ENCODE measurements around the gene RNF112.

RNF112 gene

DNA sequence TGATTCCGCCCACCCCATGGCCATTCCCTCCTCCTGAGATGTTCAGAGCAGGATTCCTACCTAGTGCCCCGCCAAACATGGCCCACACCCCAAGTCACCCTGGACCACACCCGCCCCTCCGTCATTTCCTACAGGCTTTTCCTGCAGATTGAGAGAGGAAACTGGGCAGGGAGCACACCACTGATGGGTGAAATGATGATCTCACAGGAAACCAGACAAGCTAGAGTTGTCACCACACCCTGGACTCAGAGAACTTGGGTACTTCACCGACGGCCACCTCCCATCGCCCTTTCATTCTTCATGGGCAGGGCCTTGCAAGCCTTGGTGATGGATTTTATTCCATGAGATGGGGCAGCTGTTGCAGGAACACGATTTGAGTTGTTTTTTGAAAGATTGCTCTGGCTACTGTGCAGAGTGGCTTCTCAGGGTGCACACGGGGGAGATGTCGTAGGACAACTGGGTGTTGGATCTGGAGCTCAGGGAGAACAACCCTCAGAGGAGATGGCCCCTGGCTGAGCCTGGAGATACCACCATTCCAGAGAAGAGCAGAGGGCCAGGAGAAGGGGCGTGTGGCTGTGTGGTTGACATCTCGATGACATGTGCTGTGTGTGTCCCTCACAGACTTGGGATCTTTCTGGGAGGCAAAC lies 41.1 kb upstream of the RNF112 start:
- TF ChIP-seq CTCF (IDR thresholded peaks at IDR 0.05; ENCODE audit: insufficient read depth, low read depth, low read length, missing control alignments): no peak
- no peak overlapping the region for H3K4me3 ChIP-seq (ENCODE audit: low read depth, low read length)
- DNase-seq (ENCODE audit: low read depth): peak; percentile 45

GRCh38 chr17:19370493-19370960 lies 40.5 kb upstream of the RNF112 start:
- H3K4me3 ChIP-seq (ENCODE audit: low read depth, low read length): no peak overlapping the region
- DNase-seq (ENCODE audit: low read depth): peak; percentile 78
- TF ChIP-seq CTCF (IDR thresholded peaks at IDR 0.05; ENCODE audit: insufficient read depth, low read depth, low read length, missing control alignments): no peak

DNA sequence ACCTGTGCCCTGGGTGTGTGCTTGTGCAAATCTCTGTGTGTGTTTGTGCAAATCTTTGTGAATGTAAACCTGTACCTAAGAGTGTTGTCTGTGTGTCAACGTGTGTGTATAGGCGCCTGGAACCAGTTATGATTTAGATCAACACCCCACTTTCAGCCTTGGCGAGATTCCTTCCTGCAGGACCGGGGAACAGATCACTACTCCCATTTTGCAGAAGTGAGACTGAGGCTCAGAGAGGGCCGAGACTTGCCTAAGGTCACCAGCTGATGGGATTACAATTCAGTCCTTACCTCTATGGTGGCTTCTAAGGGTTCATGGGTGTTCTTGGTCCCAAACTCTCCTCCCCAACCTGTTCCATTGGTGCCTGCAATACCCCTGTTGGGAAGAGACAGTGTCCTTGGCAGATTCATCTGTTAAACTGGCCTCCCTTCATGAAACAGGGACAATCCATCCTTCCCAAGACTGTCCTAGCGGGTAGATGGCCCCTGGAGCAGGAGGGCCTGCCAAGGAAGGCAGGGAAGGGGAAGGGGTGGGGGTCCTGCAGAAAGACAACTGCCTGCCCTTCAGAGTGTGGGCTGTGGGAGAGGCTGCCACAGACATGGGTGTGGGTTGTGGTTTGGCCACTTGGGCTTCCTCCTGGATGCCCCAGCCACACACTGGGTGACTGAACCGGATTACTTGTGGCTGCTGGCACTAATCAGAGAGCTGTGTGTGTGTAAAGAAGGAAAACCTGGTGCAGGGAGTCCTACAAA lies 39.6 kb upstream of the RNF112 start:
- no peak overlapping the region for H3K4me3 ChIP-seq (ENCODE audit: low read depth, low read length)
- DNase-seq (ENCODE audit: low read depth): peak; percentile 24
- no peak for TF ChIP-seq CTCF (IDR thresholded peaks at IDR 0.05; ENCODE audit: insufficient read depth, low read depth, low read length, missing control alignments)

GRCh38 chr17:19372011-19372370 lies 39.0 kb upstream of the RNF112 start:
- H3K4me3 ChIP-seq (ENCODE audit: low read depth, low read length): no peak overlapping the region
- no peak for TF ChIP-seq CTCF (IDR thresholded peaks at IDR 0.05; ENCODE audit: insufficient read depth, low read depth, low read length, missing control alignments)
- no peak for DNase-seq (ENCODE audit: low read depth)

GRCh38 chr17:19372439-19372838 lies 38.6 kb upstream of the RNF112 start:
- TF ChIP-seq CTCF (IDR thresholded peaks at IDR 0.05; ENCODE audit: insufficient read depth, low read depth, low read length, missing control alignments): no peak
- DNase-seq (ENCODE audit: low read depth): no peak
- no peak overlapping the region for H3K4me3 ChIP-seq (ENCODE audit: low read depth, low read length)

- DNase-seq (ENCODE audit: low read depth): no peak
- no peak overlapping the region for H3K4me3 ChIP-seq (ENCODE audit: low read depth, low read length)
- no peak for TF ChIP-seq CTCF (IDR thresholded peaks at IDR 0.05; ENCODE audit: insufficient read depth, low read depth, low read length, missing control alignments)
Measured at GRCh38 chr17:19372866-19373504, 38.0 kb upstream of the RNF112 start.
